HUDEP-2 (cell line): ENCODE results near the gene MACROD1.

Experiments used
- DNase-seq, 76 experiments: peaks; one replicate each; lab custom pipeline; 2025; ENCODE audit not compliant: unreplicated experiment in 76 of 76; lab: John Stamatoyannopoulos, UW

The MACROD1 gene

GRCh38 chr11:64132982-64133705 lies 32.8 kb downstream of the MACROD1 start:
- DNase-seq = no peak

- no peak for DNase-seq
These were observed 33.6 kb downstream of the MACROD1 start for GRCh38 chr11:64132191-64132771.

GRCh38 chr11:64131683-64132190 lies 34.2 kb downstream of the MACROD1 start:
- DNase-seq = no peak

GRCh38 chr11:64130618-64131017 lies 35.3 kb downstream of the MACROD1 start:
- no peak for DNase-seq

- no peak for DNase-seq
These were observed 36.5 kb downstream of the MACROD1 start for GRCh38 chr11:64129403-64129802.

GRCh38 chr11:64128255-64129006 lies 37.5 kb downstream of the MACROD1 start:
- no peak for DNase-seq

GRCh38 chr11:64127267-64128072 lies 38.4 kb downstream of the MACROD1 start:
- no peak for DNase-seq

GRCh38 chr11:64126796-64127195 lies 39.1 kb downstream of the MACROD1 start:
- DNase-seq = no peak

GRCh38 chr11:64126371-64126770 lies 39.5 kb downstream of the MACROD1 start:
- DNase-seq = no peak

GRCh38 chr11:64125676-64126075 lies 40.2 kb downstream of the MACROD1 start:
- DNase-seq = no peak

GRCh38 chr11:64124147-64124546 lies 41.8 kb downstream of the MACROD1 start:
- DNase-seq = no peak

GRCh38 chr11:64123679-64124078 lies 42.2 kb downstream of the MACROD1 start:
- DNase-seq = no peak

- DNase-seq = no peak
These were observed 43.2 kb downstream of the MACROD1 start for GRCh38 chr11:64122411-64123410.

GRCh38 chr11:64121663-64122410 lies 44.1 kb downstream of the MACROD1 start:
- no peak for DNase-seq

- peak in 2 of 76 experiments; percentile 1 to 4 for DNase-seq
These were observed 44.9 kb downstream of the MACROD1 start for GRCh38 chr11:64120951-64121569.

- DNase-seq = no peak
These were observed 46.2 kb downstream of the MACROD1 start for GRCh38 chr11:64119700-64120099.

- no peak for DNase-seq
These were observed 46.8 kb downstream of the MACROD1 start for GRCh38 chr11:64118876-64119665.
